HG02763 (cell line): Measurements from ENCODE around the gene EXOC6.

Source experiments
- ATAC-seq: cut with Tn5 transposase; IDR thresholded peaks from one replicate; pipeline ENCODE4 v1.9.1; 2021; ENCODE audit warnings: mild to moderate bottlenecking, moderate library complexity; ENCODE audit not compliant: unreplicated experiment

EXOC6 gene

GRCh38 chr10:93062514-93063143 lies 214.3 kb downstream of the EXOC6 start:
- ATAC-seq = no peak

DNA sequence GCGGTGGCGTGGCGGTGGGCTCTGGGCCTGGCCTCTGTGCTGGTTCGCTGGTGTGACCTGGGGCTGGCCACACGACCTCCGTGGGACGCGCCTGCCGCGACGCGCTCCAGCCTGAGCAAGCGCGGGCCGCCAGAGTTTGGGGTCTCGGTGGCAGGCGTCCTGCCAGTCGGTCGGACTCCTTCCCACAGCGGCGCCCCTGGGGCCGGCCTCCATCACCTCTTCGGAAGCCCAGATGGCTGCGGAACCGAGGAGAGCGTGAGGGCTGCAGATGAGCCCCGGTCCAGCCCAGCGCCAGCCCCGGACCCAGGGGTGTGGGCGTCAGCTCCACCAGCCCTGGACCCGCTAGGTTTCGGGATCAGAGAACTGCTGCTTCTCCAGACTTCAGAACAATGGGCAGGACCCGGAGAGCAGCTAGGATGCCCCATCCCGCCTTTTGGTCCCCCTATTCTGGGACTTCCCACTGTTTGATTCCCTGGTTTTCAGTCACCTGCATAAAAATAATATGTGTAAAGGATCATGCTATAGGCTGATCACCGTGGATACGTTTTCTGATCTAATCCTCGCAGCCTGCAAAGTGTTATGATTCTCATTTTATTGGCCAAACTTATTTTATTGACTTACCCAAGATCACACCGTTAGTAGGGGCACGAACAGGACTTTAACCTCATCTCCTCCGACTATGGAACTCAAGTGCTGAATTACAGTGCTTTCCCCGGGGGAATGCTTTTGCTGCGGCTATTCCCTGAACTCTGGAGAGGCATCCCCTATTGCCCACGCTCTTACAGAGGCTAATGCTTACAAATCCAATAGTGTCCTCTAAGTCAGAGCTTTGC lies 215.0 kb downstream of the EXOC6 start:
- ATAC-seq = no peak

GRCh38 chr10:93063977-93064660 lies 215.8 kb downstream of the EXOC6 start:
- ATAC-seq = no peak

DNA sequence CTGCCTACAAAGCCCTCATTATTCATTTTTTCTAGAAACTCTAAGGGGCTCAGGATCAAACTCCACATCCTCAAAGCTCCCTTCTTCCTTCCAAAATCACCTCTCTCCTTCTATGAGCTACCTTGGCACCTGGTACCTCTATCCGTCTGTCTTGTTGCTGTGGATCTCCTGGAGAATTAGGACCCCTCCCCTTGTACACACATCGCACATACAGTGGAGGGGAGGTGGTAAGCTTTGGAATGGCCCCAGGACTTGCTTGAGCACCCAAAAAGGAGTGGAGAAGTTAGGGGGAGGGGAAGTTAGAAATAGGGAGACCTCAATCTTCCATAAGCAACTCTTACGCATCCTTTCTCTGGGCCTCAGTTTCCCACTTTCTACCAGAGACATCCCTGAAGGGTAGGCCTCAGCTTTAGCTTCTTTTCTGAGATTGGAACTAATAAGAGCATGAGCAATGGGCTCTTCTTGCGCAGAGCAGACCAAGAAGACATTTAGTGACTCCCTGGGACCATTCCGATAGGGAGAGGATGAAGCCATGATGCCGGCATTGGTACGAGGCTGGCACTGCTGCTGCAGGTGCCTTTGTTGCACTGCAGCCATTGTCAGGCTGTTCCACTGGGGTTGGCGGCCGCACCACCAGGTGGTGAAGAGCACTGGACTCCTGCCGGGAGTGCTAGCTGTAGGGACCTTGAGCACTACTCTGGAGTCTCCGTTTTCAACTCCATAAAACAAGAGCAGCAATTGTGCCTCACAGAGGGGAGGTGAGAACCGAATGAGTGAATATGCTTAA lies 216.7 kb downstream of the EXOC6 start:
- ATAC-seq = no peak

- no peak for ATAC-seq
Observed at GRCh38 chr10:93065675-93066543, 217.6 kb downstream of the EXOC6 start.

- ATAC-seq = no peak
Observed at GRCh38 chr10:93066544-93066913, 218.2 kb downstream of the EXOC6 start.

DNA sequence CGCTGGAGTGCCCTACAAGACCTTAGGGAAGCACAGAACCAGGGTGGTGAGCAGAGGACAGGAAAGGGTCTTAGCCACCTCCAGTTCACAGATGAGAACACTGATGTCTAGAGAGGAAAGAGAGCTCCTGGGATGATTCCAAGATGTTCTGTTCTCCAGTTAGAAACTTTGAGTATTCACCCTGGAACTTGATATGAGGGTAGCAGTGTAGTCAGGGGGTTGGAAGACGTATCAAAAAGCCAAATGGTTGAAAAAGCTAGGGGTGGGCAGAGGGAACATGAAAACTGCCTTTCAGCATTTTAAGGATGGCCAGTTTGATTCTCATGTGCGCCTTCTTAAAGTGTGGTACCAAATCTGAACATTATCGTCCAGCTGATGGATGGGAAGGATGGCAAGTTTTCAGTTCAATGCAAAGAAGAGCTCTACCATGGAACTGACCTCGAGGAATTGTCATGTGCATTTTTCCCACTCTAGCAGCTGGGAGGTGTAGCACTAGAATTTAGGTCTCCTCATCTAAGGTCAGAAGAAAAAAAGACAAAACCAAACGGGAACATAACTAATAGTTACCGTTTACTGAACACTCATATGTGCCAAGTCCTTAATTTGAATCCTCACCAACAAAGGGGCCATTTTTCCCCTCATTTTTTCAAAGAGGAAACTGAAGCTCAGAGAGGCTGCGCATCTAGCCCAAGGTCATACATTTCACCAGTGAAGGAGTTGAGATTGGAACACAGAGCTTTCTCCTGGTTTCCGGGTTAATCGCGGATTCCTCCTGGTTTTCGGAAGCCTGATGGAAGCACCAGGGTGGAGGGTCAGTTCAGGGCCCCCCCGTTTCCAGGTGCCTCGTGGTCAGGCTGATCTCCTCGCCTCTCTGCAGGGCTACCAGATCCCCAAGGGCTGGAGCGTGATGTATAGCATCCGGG lies 219.4 kb downstream of the EXOC6 start:
- no peak for ATAC-seq

GRCh38 chr10:93068411-93069244 lies 220.3 kb downstream of the EXOC6 start:
- ATAC-seq = no peak

DNA sequence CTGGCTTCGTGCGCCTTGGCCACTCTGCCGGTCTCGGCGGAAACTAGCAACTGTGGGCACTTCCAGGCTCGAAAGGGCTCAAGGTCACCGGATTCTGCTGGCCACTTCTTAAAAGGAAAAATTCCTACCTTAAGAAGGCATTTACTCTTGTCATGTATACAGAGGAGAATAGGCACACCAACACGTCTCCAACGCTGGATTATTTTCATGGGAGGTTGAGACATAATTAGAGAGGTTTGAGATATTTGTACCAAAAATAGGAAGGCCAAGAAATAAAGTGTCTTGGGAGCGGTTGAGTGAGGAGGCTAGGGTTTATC lies 220.9 kb downstream of the EXOC6 start:
- no peak for ATAC-seq

GRCh38 chr10:93070378-93071176 lies 222.3 kb downstream of the EXOC6 start:
- no peak for ATAC-seq

DNA sequence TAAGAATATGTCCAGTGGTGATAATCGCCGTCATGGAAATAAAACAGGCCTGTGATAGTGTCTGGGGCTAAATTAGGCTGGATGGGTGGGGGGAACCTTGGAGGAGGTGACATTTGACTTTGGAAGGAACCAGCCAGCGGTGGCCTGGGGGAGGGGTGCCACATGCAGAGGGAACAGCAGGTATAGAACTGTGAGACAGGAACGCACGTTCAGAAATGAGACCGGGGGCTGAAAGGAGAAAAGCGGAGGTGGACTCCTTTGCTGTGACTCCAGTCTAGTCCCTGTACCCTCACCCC lies 222.8 kb downstream of the EXOC6 start:
- ATAC-seq = no peak

DNA sequence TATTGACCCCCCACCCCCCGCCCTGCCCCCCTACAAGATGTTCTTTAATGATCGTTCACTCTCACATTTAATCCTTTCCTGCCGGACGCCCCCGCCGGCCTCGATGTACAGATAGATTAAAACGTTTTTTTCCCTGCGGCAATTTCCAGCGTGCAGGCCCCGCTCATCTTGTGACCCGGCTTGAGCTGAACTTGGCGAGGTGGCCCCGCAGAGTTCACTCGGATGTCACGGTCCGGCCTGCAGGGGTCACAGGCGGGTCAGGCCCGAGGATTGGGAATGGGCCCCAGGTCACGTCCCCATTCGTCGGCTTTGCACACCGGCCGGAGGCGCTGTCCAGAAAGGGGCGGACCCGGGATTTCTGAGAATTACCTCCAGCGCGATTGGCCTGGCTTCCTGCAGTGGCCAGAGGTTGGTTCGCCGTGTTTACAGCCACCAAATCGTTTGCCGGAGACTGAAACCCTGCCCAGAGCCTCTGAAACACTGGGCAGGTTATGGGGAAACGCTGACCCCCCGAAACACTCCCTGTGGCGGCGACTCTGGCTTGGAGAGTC lies 223.4 kb downstream of the EXOC6 start:
- no peak for ATAC-seq

GRCh38 chr10:93072225-93072712 lies 223.9 kb downstream of the EXOC6 start:
- ATAC-seq = no peak

GRCh38 chr10:93072713-93073538 lies 224.6 kb downstream of the EXOC6 start:
- ATAC-seq = no peak

GRCh38 chr10:93073539-93074146 lies 225.3 kb downstream of the EXOC6 start, which contains the start of gene CYP26A1:
CYP26A1 (plus strand) TSS chr10:93073893; CDS start chr10:93073935, 42 bp downstream.
- ATAC-seq = no peak

DNA sequence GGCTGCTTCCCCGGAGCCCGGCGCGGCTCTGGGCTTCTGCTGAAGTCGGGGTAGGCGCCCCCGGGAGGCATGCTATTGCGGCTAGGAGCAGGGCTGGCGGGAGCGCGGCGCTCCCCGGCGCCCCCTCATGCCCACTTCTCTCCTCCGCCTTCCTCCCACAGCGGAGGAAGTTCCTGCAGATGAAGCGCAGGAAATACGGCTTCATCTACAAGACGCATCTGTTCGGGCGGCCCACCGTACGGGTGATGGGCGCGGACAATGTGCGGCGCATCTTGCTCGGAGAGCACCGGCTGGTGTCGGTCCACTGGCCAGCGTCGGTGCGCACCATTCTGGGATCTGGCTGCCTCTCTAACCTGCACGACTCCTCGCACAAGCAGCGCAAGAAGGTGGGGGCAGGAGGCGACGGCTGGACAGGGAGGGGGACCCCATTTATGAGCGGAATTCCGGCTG lies 225.9 kb downstream of the EXOC6 start:
- no peak for ATAC-seq
